OCI-LY7 (cell line): Measurements from ENCODE around the gene APOC4. TPM values are rescaled to one million over a fixed set of nuclear protein-coding genes. Genes with fewer than 3 reads are reported as not detected.

Source experiments
- BruUV-seq: library from RNA; stranded (reverse); fragments of 400-500 nt; replicated peaks from 2 replicates; lab custom pipeline; 2021; lab: Mats Ljungman, UMichigan
- CTCF ChIA-PET: fragments of 300-600 bp; sonication (Branson Sonifier 250); formaldehyde crosslinking; loops from one replicate; lab custom pipeline; 2022; ENCODE audit warnings: antibody characterized with exemption; ENCODE audit not compliant: unreplicated experiment; lab: Charles Lee
- POLR2A ChIA-PET: fragments of 300-600 bp; sonication (Branson Sonifier 250); formaldehyde crosslinking; loops from one replicate; lab custom pipeline; 2022; ENCODE audit warnings: antibody characterized with exemption; lab: Charles Lee
- DNase-seq: peaks from one replicate; pipeline ENCODE4 v3.0.0-alpha.2; 2015; ENCODE audit warnings: low spot score
- H2AFZ ChIP-seq: fragments of 200-600 bp; sonication (generic), shearing (Covaris generic); 2 replicates; pipeline ENCODE4 v1.6.1; 2014; ENCODE audit warnings: mild to moderate bottlenecking, antibody characterized with exemption, low read length, moderate library complexity
- H3K27ac ChIP-seq: fragments of 200-600 bp; sonication (generic); 2 replicates; pipeline ENCODE4 v1.5.1; 2014; ENCODE audit warnings: mixed run types, low read depth, mild to moderate bottlenecking, moderate library complexity, low read length, inconsistent platforms; ENCODE audit not compliant: poor library complexity, severe bottlenecking
- H3K36me3 ChIP-seq: fragments of 200-600 bp; sonication (generic); 2 replicates; pipeline ENCODE4 v1.6.1; 2014; ENCODE audit warnings: mild to moderate bottlenecking, antibody characterized with exemption, low read length, moderate library complexity, mixed read lengths; ENCODE audit not compliant: insufficient read depth
- H3K4me1 ChIP-seq: fragments of 200-600 bp; sonication (generic); 2 replicates; pipeline ENCODE4 v1.5.1; 2014; ENCODE audit warnings: mild to moderate bottlenecking, low read length; ENCODE audit not compliant: insufficient read depth, poor library complexity, severe bottlenecking
- H3K4me2 ChIP-seq: fragments of 200-600 bp; sonication (generic); 2 replicates; pipeline ENCODE4 v1.6.1; 2014; ENCODE audit warnings: mild to moderate bottlenecking, low read length
- H3K4me3 ChIP-seq: fragments of 200-600 bp; sonication (generic); 2 replicates; pipeline ENCODE4 v1.5.1; 2014; ENCODE audit warnings: mild to moderate bottlenecking, low read depth, low read length; ENCODE audit not compliant: poor library complexity, severe bottlenecking
- H3K79me2 ChIP-seq: fragments of 200-600 bp; sonication (generic); 2 replicates; pipeline ENCODE4 v1.6.1; 2016; ENCODE audit warnings: low read depth, mild to moderate bottlenecking, low read length, moderate library complexity, mixed read lengths; ENCODE audit not compliant: insufficient read depth
- H3K9me2 ChIP-seq: fragments of 200-600 bp; sonication (generic); 2 replicates; pipeline ENCODE4 v1.6.1; 2016; ENCODE audit warnings: mild to moderate bottlenecking, low read length, mixed read lengths; ENCODE audit not compliant: insufficient read depth
- H3K9me3 ChIP-seq: fragments of 200-600 bp; sonication (generic); 2 replicates; pipeline ENCODE4 v1.6.1; 2014; ENCODE audit warnings: mild to moderate bottlenecking, mixed run types, low read length, mixed read lengths
- H4K20me1 ChIP-seq: fragments of 200-600 bp; sonication (generic); 2 replicates; pipeline ENCODE4 v1.6.1; 2014; ENCODE audit warnings: mild to moderate bottlenecking, antibody characterized with exemption, low read length, moderate library complexity, mixed read lengths; ENCODE audit not compliant: insufficient read depth
- CTCF ChIP-seq: fragments of 200-600 bp; sonication (generic); conservative IDR thresholded peaks from 2 replicates; pipeline ENCODE4 v1.5.1; 2014; ENCODE audit warnings: mild to moderate bottlenecking, antibody characterized with exemption, low read length, moderate library complexity, mixed read lengths
- EZH2phosphoT487 ChIP-seq: fragments of 200-600 bp; sonication (generic); IDR thresholded peaks from 2 replicates; pipeline ENCODE4 v1.6.1; 2018; ENCODE audit warnings: low read depth, borderline replicate concordance, mild to moderate bottlenecking, mixed run types, antibody characterized with exemption, low read length, moderate library complexity, mixed read lengths
- intact Hi-C: fragments of 100-400 bp; cut with micrococcal nuclease; formaldehyde crosslinking; loops from one replicate; pipeline ENCODE4 v1.10.0; 2022; ENCODE audit not compliant: unreplicated experiment
- total RNA-seq, 2 experiments: library from RNA; depleted of rRNA in 1 of 2; stranded (reverse); fragments of >200 nt in 1 of 2; shearing (Covaris generic) in 1 of 2; gene quantifications; 2 replicates each; pipeline ENCODE4 v1.2.3, GENCODE V29; 2014 to 2022

APOC4 gene
- total RNA-seq, 2 experiments from 2014 or later = not detected

DNA sequence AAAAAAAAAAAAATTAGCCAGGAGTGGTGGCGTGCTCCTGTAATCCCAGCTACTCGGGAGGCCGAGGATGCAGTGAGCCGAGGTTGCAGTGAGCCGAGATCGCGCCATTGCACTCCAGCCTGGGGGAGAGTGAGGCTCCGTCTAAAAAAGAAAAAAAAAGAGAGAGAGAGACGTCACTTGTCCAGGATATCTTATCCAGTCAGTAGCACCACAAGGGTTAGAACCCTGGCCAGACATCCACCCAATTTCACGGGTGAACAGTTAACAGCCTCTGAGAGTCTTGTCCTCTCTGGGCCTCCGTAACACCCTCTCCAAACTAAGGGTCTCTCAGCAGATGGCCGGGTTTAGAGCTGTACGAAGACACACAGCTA is 12.2 kb downstream of the APOC4 start:
- peaks cover 49% of the 10 kb centered on the region for H3K4me1 ChIP-seq
- peak overlapping the region; percentile 61 for H2AFZ ChIP-seq
- H3K4me2 ChIP-seq = peak overlapping the region; percentile 80
- POLR2A ChIA-PET = interaction anchor here (0.6 kb wide), 1 partner anchor 81 kb away, joined by 3 read pairs; no protein-coding TSS in a partner anchor
- intact Hi-C loops = no loop called here
- H3K36me3 ChIP-seq = peaks cover 6% of the 10 kb centered on the region; the same call in 1 of the 2 replicates
- peak overlapping the region; percentile 82 for H3K27ac ChIP-seq
- H3K79me2 ChIP-seq = peaks cover 49% of the 10 kb centered on the region
- TF ChIP-seq CTCF (no peak), EZH2phosphoT487 (no peak)
- H3K9me2 ChIP-seq = no peaks in the 10 kb centered on the region
- no peaks in the 10 kb centered on the region for H3K9me3 ChIP-seq
- BruUV-seq = no TSS peak
- H3K4me3 ChIP-seq = peak overlapping the region; percentile 75
- no peak for DNase-seq
- CTCF ChIA-PET = no interaction called here
- no peaks in the 10 kb centered on the region for H4K20me1 ChIP-seq

GRCh38 chr19:44954649-44955504 is 12.8 kb downstream of the APOC4 start, which contains the start of gene CLPTM1:
CLPTM1 (plus strand) TSS chr19:44955380; CDS start chr19:44955396, 16 bp downstream.
- H4K20me1 ChIP-seq = no peaks in the 10 kb centered on the region
- peaks cover 50% of the 10 kb centered on the region for H3K4me1 ChIP-seq
- ChIA-PET CTCF (no interaction called here), POLR2A (interaction anchor here (0.6 to 1.0 kb wide), 2 partner anchors 46 to 80 kb away, joined by 3 to 4 read pairs; partner anchors contain the start of gene RELB)
- H3K4me2 ChIP-seq = peak within 1 kb of the TSS; percentile 81
- peak within 1 kb of the TSS; percentile 82 for H3K27ac ChIP-seq
- peaks cover 11% of the 10 kb centered on the region; the same call in 1 of the 2 replicates for H3K36me3 ChIP-seq
- intact Hi-C loops = loop anchor here (5.0 kb wide), 2 partner anchors 62 to 63 kb away; partner anchors contain the start of gene TOMM40
- H3K79me2 ChIP-seq = peaks cover 55% of the 10 kb centered on the region
- H2AFZ ChIP-seq = peak within 1 kb of the TSS; percentile 61
- peak within 1 kb of the TSS; percentile 75 for H3K4me3 ChIP-seq
- peak; percentile 97 for DNase-seq
- TF ChIP-seq CTCF (no peak), EZH2phosphoT487 (no peak)
- H3K9me3 ChIP-seq = no peaks in the 10 kb centered on the region
- no peaks in the 10 kb centered on the region for H3K9me2 ChIP-seq
- BruUV-seq = TSS peak; percentile 99
